H1 (cell line): ENCODE measurements around the gene SLC23A2. TPM values are rescaled to one million over a fixed set of nuclear protein-coding genes. Genes with fewer than 3 reads are reported as not detected.

Experiments
- CTCF ChIA-PET: fragments of 300-600 bp; sonication (Branson Sonifier 250); formaldehyde crosslinking; loops from one replicate; lab custom pipeline; 2021; ENCODE audit not compliant: partially characterized antibody; lab: Charles Lee
- POLR2A ChIA-PET: fragments of 300-600 bp; sonication (Branson Sonifier 250); formaldehyde crosslinking; loops from one replicate; lab custom pipeline; 2021; ENCODE audit warnings: inconsistent platforms; ENCODE audit not compliant: partially characterized antibody; lab: Charles Lee
- DNase-seq, 2 experiments: peaks; one replicate each; pipeline versions ENCODE4 v3.0.0 to v3.0.0-alpha.2; 2010 to 2022; ENCODE audit warnings: low spot score in 2 of 2, low read depth in 1 of 2, mixed read lengths in 1 of 2
- FAIRE-seq: peaks from 2 replicates; lab custom pipeline; 2011; peaks lifted over from hg19 to GRCh38; lab: Jason Lieb, UNC
- H2AFZ ChIP-seq: 2 replicates; pipeline ENCODE4 v1.8.1; 2012; ENCODE audit warnings: low read length, inconsistent platforms
- H2AK5ac ChIP-seq: 2 replicates; pipeline ENCODE4 v1.6.1; 2013; ENCODE audit warnings: low read depth, low read length
- H2BK120ac ChIP-seq: replicated peaks from 2 replicates; pipeline ENCODE3; 2013; ENCODE audit warnings: low read depth, low read length, inconsistent platforms
- H2BK12ac ChIP-seq: 2 replicates; pipeline ENCODE4 v1.6.1; 2013; ENCODE audit warnings: low read depth, low read length
- H2BK15ac ChIP-seq: 2 replicates; pipeline ENCODE4 v1.6.1; 2013; ENCODE audit warnings: low read length
- H2BK20ac ChIP-seq: 2 replicates; pipeline ENCODE4 v1.6.1; 2013; ENCODE audit warnings: low read length
- H2BK5ac ChIP-seq: 2 replicates; pipeline ENCODE4 v1.6.1; 2013; ENCODE audit warnings: low read depth, low read length
- H3K14ac ChIP-seq: 2 replicates; pipeline ENCODE4 v1.6.1; 2013; ENCODE audit warnings: inconsistent platforms; ENCODE audit not compliant: insufficient read length
- H3K18ac ChIP-seq: 2 replicates; pipeline ENCODE4 v1.6.1; 2013; ENCODE audit warnings: low read length; ENCODE audit errors: extremely low read depth
- H3K23ac ChIP-seq: 2 replicates; pipeline ENCODE4 v1.6.1; 2013; ENCODE audit warnings: inconsistent platforms; ENCODE audit not compliant: insufficient read length
- H3K23me2 ChIP-seq: 2 replicates; pipeline ENCODE4 v1.6.1; 2013; ENCODE audit warnings: low read depth, low read length
- H3K27ac ChIP-seq: 2 replicates; pipeline ENCODE4 v1.6.1; 2011; ENCODE audit warnings: low read depth, low read length, inconsistent platforms
- H3K27me3 ChIP-seq, 4 experiments: replicated peaks in 1 of 4; 1 replicate in 1 of 4; 2 replicates in 3 of 4; pipeline versions ENCODE4 v1.6.1 to v1.8.1; 2011 to 2013; ENCODE audit warnings: low read length in 3 of 4, mild to moderate bottlenecking in 3 of 4, inconsistent platforms in 2 of 4, mixed read lengths in 2 of 4, moderate library complexity in 1 of 4; ENCODE audit not compliant: control insufficient read depth in 3 of 4, insufficient read depth in 3 of 4; ENCODE audit errors: extremely low read depth in 1 of 4
- H3K36me3 ChIP-seq, 4 experiments: 2 replicates each; pipeline versions ENCODE4 v1.6.1 to v1.8.1; 2011 to 2013; ENCODE audit warnings: mild to moderate bottlenecking in 4 of 4, low read length in 3 of 4, moderate library complexity in 2 of 4, control low read depth in 1 of 4, inconsistent platforms in 1 of 4; ENCODE audit not compliant: insufficient read depth in 4 of 4, control insufficient read depth in 2 of 4
- H3K4ac ChIP-seq: replicated peaks from 2 replicates; pipeline ENCODE3; 2013; ENCODE audit warnings: low read length, low read depth, mixed read lengths, inconsistent platforms; ENCODE audit not compliant: insufficient read length
- H3K4me1 ChIP-seq, 4 experiments: replicated peaks in 1 of 4; 1 replicate in 1 of 4; 2 replicates in 3 of 4; pipeline versions ENCODE4 v1.6.1 to v1.8.1; 2011 to 2013; ENCODE audit warnings: low read length in 3 of 4, inconsistent platforms in 2 of 4, mixed read lengths in 1 of 4; ENCODE audit not compliant: insufficient read depth in 4 of 4, control insufficient read depth in 3 of 4
- H3K4me2 ChIP-seq, 2 experiments: 2 replicates each; pipeline versions ENCODE4 v1.6.1 to v1.8.1; 2011 to 2013; ENCODE audit warnings: low read depth in 2 of 2, low read length in 2 of 2, control low read depth in 1 of 2, inconsistent platforms in 1 of 2, mild to moderate bottlenecking in 1 of 2; ENCODE audit not compliant: insufficient read depth in 1 of 2
- H3K4me3 ChIP-seq, 4 experiments: fragments of 200-600, 300-600 bp in 1 of 4; sonication (generic), shearing (Covaris generic), sonication (Bioruptor Twin) in 1 of 4; 2 replicates each; pipeline versions ENCODE4 v1.5.1 to v1.8.1; 2011 to 2016; ENCODE audit warnings: low read length in 4 of 4, low read depth in 3 of 4, control low read depth in 2 of 4, inconsistent platforms in 2 of 4, mild to moderate bottlenecking in 2 of 4, mixed read lengths in 1 of 4, moderate library complexity in 1 of 4; ENCODE audit not compliant: insufficient read depth in 2 of 4; ENCODE audit errors: extremely low read depth in 1 of 4
- H3K56ac ChIP-seq: replicated peaks from 2 replicates; pipeline ENCODE3; 2013; ENCODE audit warnings: low read depth, mild to moderate bottlenecking, mixed read lengths, low read length, inconsistent platforms; ENCODE audit not compliant: insufficient read length
- H3K79me1 ChIP-seq: 2 replicates; pipeline ENCODE4 v1.6.1; 2013; ENCODE audit warnings: low read depth, low read length, control low read depth
- H3K79me2 ChIP-seq, 2 experiments: 2 replicates each; pipeline versions ENCODE4 v1.6.1 to v1.8.1; 2012 to 2013; ENCODE audit warnings: low read length in 2 of 2, mild to moderate bottlenecking in 2 of 2, inconsistent platforms in 1 of 2; ENCODE audit not compliant: insufficient read depth in 2 of 2, control insufficient read depth in 1 of 2
- H3K9ac ChIP-seq, 4 experiments: replicated peaks in 1 of 4; 1 replicate in 1 of 4; 2 replicates in 3 of 4; pipeline versions ENCODE4 v1.6.1 to v1.8.1; 2011 to 2013; ENCODE audit warnings: low read depth in 3 of 4, low read length in 3 of 4, control low read depth in 2 of 4, mild to moderate bottlenecking in 2 of 4, moderate library complexity in 2 of 4, inconsistent platforms in 1 of 4; ENCODE audit errors: extremely low read depth in 1 of 4
- H3K9me3 ChIP-seq, 2 experiments: 2 replicates each; pipeline versions ENCODE4 v1.6.1 to v1.8.1; 2012 to 2013; ENCODE audit warnings: mild to moderate bottlenecking in 2 of 2, moderate library complexity in 2 of 2, control low read depth in 1 of 2, inconsistent platforms in 1 of 2, low read depth in 1 of 2, low read length in 1 of 2, mixed read lengths in 1 of 2; ENCODE audit not compliant: insufficient read depth in 2 of 2
- H4K20me1 ChIP-seq, 2 experiments: replicated peaks in 1 of 2; 2 replicates each; pipeline versions ENCODE3 to v1.8.1; 2011 to 2013; ENCODE audit warnings: inconsistent platforms in 2 of 2, low read length in 2 of 2, mild to moderate bottlenecking in 1 of 2; ENCODE audit not compliant: insufficient read depth in 2 of 2, control insufficient read depth in 1 of 2
- H4K5ac ChIP-seq: 2 replicates; pipeline ENCODE4 v1.6.1; 2013; ENCODE audit warnings: low read length, low read depth, mixed read lengths, inconsistent platforms; ENCODE audit not compliant: insufficient read length
- H4K8ac ChIP-seq: 2 replicates; pipeline ENCODE4 v1.8.0; 2013; ENCODE audit warnings: mild to moderate bottlenecking, moderate library complexity, low read length, inconsistent platforms; ENCODE audit not compliant: insufficient read depth; ENCODE audit errors: extremely low read depth
- H4K91ac ChIP-seq: replicated peaks from 2 replicates; pipeline ENCODE3; 2013; ENCODE audit warnings: low read length, mixed read lengths, inconsistent platforms; ENCODE audit not compliant: insufficient read length
- BRCA1 ChIP-seq: IDR thresholded peaks from 2 replicates; pipeline ENCODE4 v1.6.1; 2012; ENCODE audit warnings: low read depth, low read length, improper control_type of control experiment
- CBX5 ChIP-seq: fragments of 300-800, 300-1000 bp; sonication (generic); IDR thresholded peaks from 2 replicates; pipeline ENCODE4 v1.7.1; 2016; ENCODE audit warnings: antibody characterized with exemption, low read length, low read depth
- CHD1 ChIP-seq: IDR thresholded peaks from 2 replicates; pipeline ENCODE4 v1.6.1; 2012; ENCODE audit warnings: low read depth, low read length, improper control_type of control experiment
- FOSL1 ChIP-seq: IDR thresholded peaks from 2 replicates; pipeline ENCODE4 v1.6.1; 2011; ENCODE audit warnings: mild to moderate bottlenecking, low read depth, low read length, moderate library complexity; ENCODE audit not compliant: insufficient read depth
- NRF1 ChIP-seq: IDR thresholded peaks from 2 replicates; pipeline ENCODE4 v1.6.1; 2011; ENCODE audit warnings: mild to moderate bottlenecking, low read depth, low read length, improper control_type of control experiment
- PHF8 ChIP-seq: fragments of 200-600 bp; sonication (generic); conservative IDR thresholded peaks from 2 replicates; pipeline ENCODE4 v1.7.1; 2012; ENCODE audit warnings: low read depth, mild to moderate bottlenecking, inconsistent platforms, low read length, moderate library complexity
- SIRT6 ChIP-seq: IDR thresholded peaks from one replicate; pipeline ENCODE4 v1.7.1; 2012; ENCODE audit warnings: low read length, inconsistent platforms
- SP2 ChIP-seq: IDR thresholded peaks from 2 replicates; pipeline ENCODE4 v1.6.1; 2012; ENCODE audit warnings: mild to moderate bottlenecking, low read length, inconsistent platforms
- TCF12 ChIP-seq: IDR thresholded peaks from 2 replicates; pipeline ENCODE4 v1.6.1; 2011; ENCODE audit warnings: low read depth, mild to moderate bottlenecking, low read length
- ZNF274 ChIP-seq: IDR thresholded peaks from 2 replicates; pipeline ENCODE4 v1.7.0; 2012; ENCODE audit warnings: low read length, borderline replicate concordance; ENCODE audit errors: extremely low read depth
- WGBS, 2 experiments: shearing (Covaris generic) in 1 of 2; methylation state at CpG; one replicate each; pipeline versions ENCODE4 v1.1.6 to v1.1.7; 2013 to 2015; ENCODE audit warnings: low lambda C conversion rate in 2 of 2, mixed read lengths in 2 of 2, inconsistent platforms in 1 of 2, low coverage in 1 of 2, missing lambda C conversion rate in 1 of 2; ENCODE audit not compliant: insufficient replicate concordance in 2 of 2, insufficient coverage in 1 of 2, insufficient read length in 1 of 2; ENCODE audit errors: extremely low coverage in 1 of 2, missing lambda C conversion rate in 1 of 2; 5-methylcytosine and 5-hydroxymethylcytosine counted together
- polyA plus RNA-seq, 7 experiments: library from polyadenylated mRNA; depleted of rRNA in 3 of 7; stranded (reverse) in 5 of 7; unstranded in 2 of 7; fragments of >200 nt in 5 of 7; fragments of 200-250 nt in 2 of 7; gene quantifications; 1 replicate in 5 of 7; 2 replicates in 1 of 7; 4 replicates in 1 of 7; pipeline versions ENCODE4 v1.2.1 to v1.2.3, GENCODE V29; 2011 to 2013; ENCODE audit warnings: missing spikeins in 2 of 7, mixed read lengths in 2 of 7
- total RNA-seq: library from RNA; stranded (reverse); fragmentation: NEBNext Ultra II Directional; extraction: Animal tissue kit (Norgen Biotek cat#: 25700); gene quantifications from 2 replicates; pipeline ENCODE4 v1.2.1, GENCODE V29; 2021
- TF ChIP-seq, protein P1 (sequence below): IDR thresholded peaks from 2 replicates; pipeline ENCODE4 v1.6.1; 2012; ENCODE audit warnings: inconsistent platforms
- TF ChIP-seq, protein P2 (sequence below): IDR thresholded peaks from 2 replicates; pipeline ENCODE4 v1.6.1; 2012; ENCODE audit warnings: inconsistent platforms

The SLC23A2 gene
- total and polyA plus RNA-seq, 2 of the 8 experiments (the other 6 are each of a cell fraction or from before 2014, with no cell fraction given) = 17.0 to 18.6 TPM

DNA sequence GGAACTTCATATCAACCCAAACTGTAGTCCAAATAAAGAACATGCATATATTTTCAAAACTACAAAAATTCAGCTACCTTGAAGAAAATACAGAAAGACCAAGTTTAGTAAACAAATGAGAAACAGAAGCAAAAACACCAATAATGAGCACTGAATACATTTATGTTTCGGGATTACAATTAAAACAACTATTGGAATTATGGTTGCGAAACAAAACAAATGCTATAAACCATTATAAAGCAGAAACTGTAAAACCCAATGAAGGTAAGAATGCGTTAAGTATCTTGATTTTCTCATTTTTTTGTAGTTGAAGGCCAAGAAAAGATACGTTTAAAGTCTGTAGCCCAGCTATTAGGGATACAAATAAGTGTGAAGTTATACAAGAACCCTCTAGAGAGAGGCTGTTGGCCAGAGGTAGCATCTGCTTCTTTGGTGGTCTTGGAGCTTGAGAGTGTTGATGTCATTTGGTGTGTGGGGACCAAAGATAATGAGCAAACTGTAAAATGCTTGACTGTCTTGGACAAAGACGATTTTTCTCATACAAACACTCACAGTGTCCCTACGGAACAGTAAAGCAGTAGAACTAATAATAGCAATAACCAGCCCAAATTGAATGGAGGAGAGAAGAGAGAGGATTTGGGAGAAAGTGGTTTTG is 168.1 kb downstream of the SLC23A2 start:
- CTCF ChIA-PET = interaction anchor here (0.9 to 1.2 kb wide), 2 partner anchors 11 to 75 kb away, joined by 3 read pairs; no protein-coding TSS in a partner anchor
- peaks cover 0 to 2% (median 0%) of the 10 kb centered on the region in 4 experiments; a peak in 2 of 7 replicates for H3K4me1 ChIP-seq
- H2BK5ac ChIP-seq = no peak overlapping the region
- H3K14ac ChIP-seq = no peak overlapping the region
- no peak overlapping the region for H3K18ac ChIP-seq
- H2BK120ac ChIP-seq = no peak overlapping the region
- H3K36me3 ChIP-seq = no peaks in the 10 kb centered on the region
- H3K23me2 ChIP-seq = no peaks in the 10 kb centered on the region
- no peak for TF ChIP-seq NRF1
- no peak for TF ChIP-seq ZNF274
- TF ChIP-seq PHF8 = no peak
- TF ChIP-seq TCF12 = no peak
- TF ChIP-seq CHD1 = no peak
- TF ChIP-seq, protein P1, sequence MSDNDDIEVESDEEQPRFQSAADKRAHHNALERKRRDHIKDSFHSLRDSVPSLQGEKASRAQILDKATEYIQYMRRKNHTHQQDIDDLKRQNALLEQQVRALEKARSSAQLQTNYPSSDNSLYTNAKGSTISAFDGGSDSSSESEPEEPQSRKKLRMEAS = no peak
- no peak for TF ChIP-seq FOSL1
- TF ChIP-seq, protein P2, sequence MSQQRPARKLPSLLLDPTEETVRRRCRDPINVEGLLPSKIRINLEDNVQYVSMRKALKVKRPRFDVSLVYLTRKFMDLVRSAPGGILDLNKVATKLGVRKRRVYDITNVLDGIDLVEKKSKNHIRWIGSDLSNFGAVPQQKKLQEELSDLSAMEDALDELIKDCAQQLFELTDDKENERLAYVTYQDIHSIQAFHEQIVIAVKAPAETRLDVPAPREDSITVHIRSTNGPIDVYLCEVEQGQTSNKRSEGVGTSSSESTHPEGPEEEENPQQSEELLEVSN = no peak
- no peak for TF ChIP-seq CBX5
- no peak for TF ChIP-seq SIRT6
- no peak for TF ChIP-seq BRCA1
- no peak for TF ChIP-seq SP2
- TF ChIP-seq, all 59 proteins: peak for 0
- no peaks in the 10 kb centered on the region for H3K9me3 ChIP-seq
- no peak overlapping the region for H3K23ac ChIP-seq
- no peak overlapping the region for H3K56ac ChIP-seq
- H2BK20ac ChIP-seq = no peak overlapping the region
- no peak overlapping the region for H2AFZ ChIP-seq
- DNase-seq (no peak), FAIRE-seq (no peak)
- H3K4ac ChIP-seq = no peak overlapping the region
- no peaks in the 10 kb centered on the region for H3K27me3 ChIP-seq
- H2BK12ac ChIP-seq = no peak overlapping the region
- POLR2A ChIA-PET = no interaction called here
- no peak overlapping the region for H3K4me3 ChIP-seq
- no peaks in the 10 kb centered on the region for H4K20me1 ChIP-seq
- H2AK5ac ChIP-seq = no peak overlapping the region
- no peak overlapping the region for H3K27ac ChIP-seq
- no peak overlapping the region for H4K91ac ChIP-seq
- WGBS, 2 experiments = 87% methylated on average over 6 of the region's 6 CpGs; no CpG with 5 or more reads in 1 of the 2 experiments
- no peak overlapping the region for H4K5ac ChIP-seq
- H3K4me2 ChIP-seq = no peak overlapping the region
- H3K79me1 ChIP-seq = no peaks in the 10 kb centered on the region
- H2BK15ac ChIP-seq = no peak overlapping the region
- H4K8ac ChIP-seq = no peak overlapping the region
- H3K9ac ChIP-seq = no peak overlapping the region
- H3K79me2 ChIP-seq = no peaks in the 10 kb centered on the region
